Naive B cell (primary cell): ENCODE results near the gene KMT2C. TPM values are rescaled to one million over a fixed set of nuclear protein-coding genes. Genes with fewer than 3 reads are reported as not detected.

Source experiments
- ATAC-seq, 2 donors: fragments of 150-1000 bp; cut with Tn5 transposase; 2 replicates each; pipeline ENCODE4 v1.10.0; 2021; ENCODE audit warnings: low read depth in 2 of 2, mild to moderate bottlenecking in 2 of 2, moderate library complexity in 2 of 2
- DNase-seq: peaks from one replicate; pipeline ENCODE4 v3.0.0; 2022
- H3K27ac Mint-ChIP-seq, 6 donors: one replicate each; pipeline ENCODE4 v1.8.0; 2020 to 2022; ENCODE audit warnings: mild to moderate bottlenecking in 6 of 6, mixed read lengths in 6 of 6, moderate library complexity in 5 of 6, inconsistent platforms in 2 of 6
- H3K27me3 Mint-ChIP-seq, 3 donors: one replicate each; pipeline ENCODE4 v1.8.0; 2021 to 2022; ENCODE audit warnings: mixed read lengths in 3 of 3, mild to moderate bottlenecking in 1 of 3
- H3K36me3 Mint-ChIP-seq, 2 donors: one replicate each; pipeline ENCODE4 v1.8.0; 2020 to 2022; ENCODE audit warnings: mixed read lengths in 2 of 2, inconsistent platforms in 1 of 2, mild to moderate bottlenecking in 1 of 2
- H3K4me1 Mint-ChIP-seq, 3 donors: one replicate each; pipeline ENCODE4 v1.8.0; 2020 to 2022; ENCODE audit warnings: mixed read lengths in 3 of 3, inconsistent platforms in 1 of 3, mild to moderate bottlenecking in 1 of 3, moderate library complexity in 1 of 3
- H3K4me3 Mint-ChIP-seq, 8 donors: one replicate each; pipeline ENCODE4 v1.8.0; 2020 to 2022; ENCODE audit warnings: mild to moderate bottlenecking in 8 of 8, mixed read lengths in 8 of 8, moderate library complexity in 8 of 8, inconsistent platforms in 2 of 8
- H3K9me3 Mint-ChIP-seq, 7 donors: one replicate each; pipeline ENCODE4 v1.8.0; 2020 to 2022; ENCODE audit warnings: mixed read lengths in 7 of 7, mild to moderate bottlenecking in 5 of 7, inconsistent platforms in 2 of 7, moderate library complexity in 1 of 7
- polyA plus RNA-seq, 6 donors: library from polyadenylated mRNA; unstranded; fragments of 300-500 nt; fragmentation: Illumina TruSeq; gene quantifications; one replicate each; pipeline ENCODE4 v1.2.3, GENCODE V29; 2021; ENCODE audit warnings: low read depth in 6 of 6

The KMT2C gene
- polyA plus RNA-seq, 6 donors from 2014 or later, result 9.3 to 34.0 (median 16.3) TPM

- Mint-ChIP-seq H3K4me1 (peaks cover 0 to 3% (median 0%) of the 10 kb centered on the region in 3 donors), H3K4me3 (no peak overlapping the region), H3K27me3 (no peaks in the 10 kb centered on the region), H3K36me3 (peaks cover 14 to 18% of the 10 kb centered on the region in 2 donors), H3K9me3 (peaks cover 0 to 18% (median 12%) of the 10 kb centered on the region in 7 donors), H3K27ac (no peak overlapping the region)
- ATAC-seq (no peak), DNase-seq (no peak)
These were observed 345.1 kb downstream of the KMT2C start for GRCh38 chr7:152090747-152091146.

DNA sequence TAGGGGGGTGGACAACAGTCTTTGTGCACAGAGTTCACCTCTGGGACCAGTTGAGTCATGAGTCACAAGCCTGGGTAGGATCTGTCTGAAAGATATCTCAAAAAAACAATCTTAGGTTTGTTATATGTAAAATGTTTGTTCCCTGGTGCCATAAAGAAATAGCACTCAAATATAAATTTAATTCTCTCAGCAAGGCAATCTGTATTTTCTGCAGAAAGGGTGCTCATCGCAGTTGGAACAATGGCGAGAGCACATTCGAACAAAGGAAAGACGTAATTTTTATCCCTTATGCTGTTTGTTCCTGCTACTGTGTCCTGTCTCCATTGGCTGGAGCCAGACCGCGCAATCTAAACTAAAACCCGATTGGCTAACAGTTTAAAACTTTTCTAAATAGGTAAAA is 346.6 kb downstream of the KMT2C start:
- Mint-ChIP-seq H3K4me1 (peaks cover 0 to 3% (median 0%) of the 10 kb centered on the region in 3 donors), H3K27me3 (no peaks in the 10 kb centered on the region), H3K36me3 (peaks cover 14 to 21% of the 10 kb centered on the region in 2 donors), H3K4me3 (no peak overlapping the region), H3K27ac (no peak overlapping the region), H3K9me3 (peaks cover 0 to 18% (median 12%) of the 10 kb centered on the region in 7 donors)
- ATAC-seq (no peak), DNase-seq (no peak)

DNA sequence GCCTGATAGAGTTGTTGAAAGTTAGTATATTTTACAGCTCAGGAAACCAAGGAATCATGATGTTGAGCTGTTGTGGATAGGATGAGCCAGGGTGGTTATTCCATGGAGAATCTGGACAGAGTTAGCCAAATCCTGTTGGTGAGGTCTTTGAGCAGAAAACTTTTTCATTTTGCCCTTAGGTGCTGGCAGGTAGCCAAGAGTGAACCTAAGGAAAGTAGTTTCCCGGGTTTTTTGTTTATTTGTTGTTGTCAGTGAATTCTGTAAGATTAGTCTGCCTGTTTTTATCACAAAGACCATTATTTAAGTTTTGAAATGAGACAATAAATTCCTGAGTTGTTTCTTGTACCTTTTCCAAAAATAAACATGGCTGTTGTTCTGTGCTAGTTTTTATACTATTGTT is 349.3 kb downstream of the KMT2C start:
- H3K4me1 Mint-ChIP-seq, result peaks cover 0 to 6% (median 3%) of the 10 kb centered on the region in 3 donors
- no peaks in the 10 kb centered on the region for H3K27me3 Mint-ChIP-seq
- peaks cover 0 to 27% (median 18%) of the 10 kb centered on the region in 7 donors for H3K9me3 Mint-ChIP-seq
- DNase-seq (no peak), ATAC-seq (no peak)
- H3K4me3 Mint-ChIP-seq, result no peak overlapping the region
- peak overlapping the region in 2 of 6 donors; percentile 28 to 64 for H3K27ac Mint-ChIP-seq
- peaks cover 14 to 28% of the 10 kb centered on the region in 2 donors for H3K36me3 Mint-ChIP-seq

DNA sequence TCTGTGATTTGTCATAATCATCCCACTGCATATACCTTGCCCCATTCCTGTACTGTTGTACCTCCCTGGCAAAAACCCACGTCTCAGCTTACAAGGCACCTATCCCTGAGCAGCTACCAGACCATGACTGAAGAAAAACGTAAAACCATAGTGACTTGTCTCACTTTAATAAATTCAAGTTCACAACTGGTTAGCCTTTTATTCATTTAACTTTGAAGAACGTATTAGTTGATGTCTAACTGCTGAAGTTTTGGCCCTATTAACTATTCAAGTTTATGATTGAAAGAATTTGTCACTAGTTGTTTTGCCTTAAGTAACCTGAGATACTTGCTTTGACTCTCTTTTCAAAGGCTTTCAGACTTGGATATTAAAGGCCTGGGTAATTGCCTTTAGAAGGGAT is 350.7 kb downstream of the KMT2C start:
- no peak for DNase-seq
- peaks cover 14 to 29% of the 10 kb centered on the region in 2 donors for H3K36me3 Mint-ChIP-seq
- H3K27ac Mint-ChIP-seq, result peak overlapping the region in 1 of 6 donors; percentile 16
- peaks cover 0 to 6% (median 0%) of the 10 kb centered on the region in 3 donors for H3K4me1 Mint-ChIP-seq
- H3K9me3 Mint-ChIP-seq, result peaks cover 0 to 29% (median 18%) of the 10 kb centered on the region in 7 donors
- ATAC-seq, result no peak
- H3K4me3 Mint-ChIP-seq, result peak overlapping the region in 1 of 8 donors; percentile 12
- no peaks in the 10 kb centered on the region for H3K27me3 Mint-ChIP-seq

Other genes with a start within 250 kb of the KMT2C start
- gene XRCC2, start 240.1 kb upstream of the KMT2C start, polyA plus RNA-seq, result 1 to 10 TPM in 1 of 6 donors, under 1 TPM in 3, not detected in 2; 0.21 to 1.2 (median 0.39) TPM